Loucy (cell line): Measurements from ENCODE around the gene MBNL3.

Experiments used
- CTCF ChIP-seq: fragments of 200-600 bp; sonication (generic); conservative IDR thresholded peaks from 2 replicates; pipeline ENCODE4 v1.5.1; 2014; ENCODE audit warnings: mild to moderate bottlenecking, antibody characterized with exemption, low read length
- EZH2phosphoT487 ChIP-seq: fragments of 200-600 bp; IDR thresholded peaks from 2 replicates; pipeline ENCODE4 v1.6.1; 2018; ENCODE audit warnings: antibody characterized with exemption, mild to moderate bottlenecking, moderate library complexity, borderline replicate concordance

GRCh38 chrX:132336172-132336571 is 152.7 kb downstream of the MBNL3 start:
- TF ChIP-seq CTCF (no peak), EZH2phosphoT487 (no peak)
